Measurements from ENCODE around the gene ERAS. TPM values are rescaled to one million over a fixed set of nuclear protein-coding genes. Genes with fewer than 3 reads are reported as not detected.

The ERAS gene
- total RNA-seq, 3 donors from 2014 or later = 0.38 TPM; not detected in 2

GRCh38 chrX:48829016-48829735 lies 2.9 kb downstream of the ERAS start:
- no peak overlapping the region for H3K4me3 ChIP-seq
- TF ChIP-seq CTCF (IDR thresholded peaks at IDR 0.05) = no peak
- intact Hi-C loops (cut with DNase I, micrococcal nuclease) = no loop called here

GRCh38 chrX:48831136-48831908 lies 5.0 kb downstream of the ERAS start:
- TF ChIP-seq CTCF (IDR thresholded peaks at IDR 0.05) = no peak
- DNase-seq (no peak), ATAC-seq (no peak)
- Histone ChIP-seq H3K36me3 (ENCODE audit: low read depth) (no peaks in the 10 kb centered on the region), H3K4me1 (ENCODE audit: low read depth) (no peaks in the 10 kb centered on the region), H3K9me3 (no peaks in the 10 kb centered on the region), H3K4me3 (no peak overlapping the region)
- intact Hi-C loops (cut with DNase I, micrococcal nuclease) = no loop called here

More at GRCh38 chrX:48829016-48829735, 2.9 kb downstream of the ERAS start:
- Histone ChIP-seq H3K36me3 (ENCODE audit: low read depth) (no peaks in the 10 kb centered on the region), H3K4me1 (ENCODE audit: low read depth) (no peaks in the 10 kb centered on the region), H3K9me3 (no peaks in the 10 kb centered on the region)
- no peak for DNase-seq
- ATAC-seq = no peak

- no peak for TF ChIP-seq CTCF (IDR thresholded peaks at IDR 0.05)
- intact Hi-C loops (cut with DNase I, micrococcal nuclease) = no loop called here
- ATAC-seq (peak; percentile 24), DNase-seq (no peak)
- Histone ChIP-seq H3K36me3 (ENCODE audit: low read depth) (no peaks in the 10 kb centered on the region), H3K4me3 (no peak overlapping the region), H3K9me3 (no peaks in the 10 kb centered on the region), H3K4me1 (ENCODE audit: low read depth) (no peaks in the 10 kb centered on the region)
Observed at GRCh38 chrX:48831909-48832291, 5.6 kb downstream of the ERAS start.

- Histone ChIP-seq H3K4me3 (no peak overlapping the region), H3K36me3 (ENCODE audit: low read depth) (no peaks in the 10 kb centered on the region), H3K9me3 (no peaks in the 10 kb centered on the region), H3K4me1 (ENCODE audit: low read depth) (no peaks in the 10 kb centered on the region)
- TF ChIP-seq CTCF (IDR thresholded peaks at IDR 0.05) = no peak
- DNase-seq = peak in 1 of 3 donors; percentile 6
- intact Hi-C loops (cut with DNase I, micrococcal nuclease) = no loop called here
- peak; percentile 69 for ATAC-seq
Observed at GRCh38 chrX:48833542-48834138, 7.3 kb downstream of the ERAS start.

GRCh38 chrX:48834383-48834709 lies 8.0 kb downstream of the ERAS start:
- Histone ChIP-seq H3K36me3 (ENCODE audit: low read depth) (no peaks in the 10 kb centered on the region), H3K4me1 (ENCODE audit: low read depth) (no peaks in the 10 kb centered on the region), H3K4me3 (no peak overlapping the region), H3K9me3 (no peaks in the 10 kb centered on the region)
- no peak for DNase-seq
- no peak for TF ChIP-seq CTCF (IDR thresholded peaks at IDR 0.05)
- intact Hi-C loops (cut with DNase I, micrococcal nuclease) = no loop called here
- ATAC-seq = no peak

Data from mucosa of descending colon (tissue), 3 donors.